Stimulated activated naive CD8-positive, alpha-beta T cell treated with anti-CD3 and anti-CD28 coated beads, Interleukin-15, amount 100 ng/mL, for 72 hours (primary cell): ENCODE results near the gene RPP14.
"Not testable (repeated sequence)": the region's sequence is repeated elsewhere in the genome, so short reads cannot be mapped to it uniquely, and the experiment has no call there.

ENCODE experiments used
- ATAC-seq: fragments of 150-1000 bp; cut with Tn5 transposase; 2 replicates; pipeline ENCODE4 v1.10.0; 2021; ENCODE audit warnings: mild to moderate bottlenecking, moderate library complexity
- DNase-seq, 2 donors: peaks; one replicate each; pipeline ENCODE4 v3.0.0; 2021 to 2022
- H3K27ac Mint-ChIP-seq, 2 donors: one replicate each; pipeline ENCODE4 v1.8.0; 2022; ENCODE audit warnings: mild to moderate bottlenecking in 2 of 2, mixed read lengths in 2 of 2, moderate library complexity in 2 of 2
- H3K27me3 Mint-ChIP-seq: one replicate; pipeline ENCODE4 v1.8.0; 2022; ENCODE audit warnings: mixed read lengths
- H3K4me1 Mint-ChIP-seq: one replicate; pipeline ENCODE4 v1.8.0; 2022; ENCODE audit warnings: mild to moderate bottlenecking, mixed read lengths
- H3K4me3 Mint-ChIP-seq, 2 donors: one replicate each; pipeline ENCODE4 v1.8.0; 2022; ENCODE audit warnings: mild to moderate bottlenecking in 2 of 2, mixed read lengths in 2 of 2, moderate library complexity in 1 of 2
- H3K9me3 Mint-ChIP-seq, 2 donors: one replicate each; pipeline ENCODE4 v1.8.0; 2022; ENCODE audit warnings: mixed read lengths in 2 of 2

Gene RPP14

DNA sequence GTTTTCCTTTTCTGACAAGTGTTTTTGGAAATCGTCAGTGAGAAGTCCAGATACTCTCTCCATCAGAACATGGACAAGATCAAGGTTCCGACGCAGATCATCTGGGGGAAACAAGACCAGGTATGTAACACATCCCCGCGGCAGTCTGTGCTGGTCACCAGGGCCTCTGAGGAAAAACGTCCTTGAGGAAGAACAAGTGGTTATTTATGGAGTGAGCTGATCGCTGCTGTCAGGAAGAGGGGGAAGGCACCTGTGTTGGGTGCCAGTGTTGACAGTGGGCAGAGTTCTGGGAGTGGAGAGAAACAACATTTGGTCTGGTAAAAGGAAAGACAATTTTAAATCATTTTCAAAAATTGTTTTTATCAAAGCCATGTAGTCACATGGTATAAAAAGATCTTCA lies 20.7 kb upstream of the RPP14 start:
- ATAC-seq (no peak), DNase-seq (no peak)
- no peaks in the 10 kb centered on the region for H3K9me3 Mint-ChIP-seq
- no peaks in the 10 kb centered on the region for H3K27me3 Mint-ChIP-seq
- H3K4me3 Mint-ChIP-seq: no peak overlapping the region
- H3K27ac Mint-ChIP-seq: no peak overlapping the region
- no peaks in the 10 kb centered on the region for H3K4me1 Mint-ChIP-seq

DNA sequence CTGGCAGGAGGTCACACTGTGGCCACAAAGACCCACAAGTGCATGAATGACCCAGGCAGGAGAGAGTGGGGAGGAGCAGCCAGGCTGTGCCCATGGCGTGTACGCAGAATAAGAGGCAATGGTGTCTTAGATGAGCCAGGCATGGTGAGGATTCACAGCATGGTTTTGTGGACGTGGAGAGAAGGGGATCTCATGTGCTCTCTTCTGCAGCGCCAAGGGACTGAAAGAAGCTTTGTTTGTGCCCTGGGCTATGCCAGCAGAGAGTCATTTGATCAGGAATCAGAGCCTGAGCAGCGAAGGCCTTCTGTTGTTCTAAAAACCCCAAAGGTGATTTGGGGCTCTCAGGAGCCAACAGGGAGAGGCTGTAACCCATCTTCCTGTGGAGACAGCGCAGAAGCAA lies 18.7 kb upstream of the RPP14 start:
- H3K9me3 Mint-ChIP-seq: no peaks in the 10 kb centered on the region
- H3K4me3 Mint-ChIP-seq: no peak overlapping the region
- no peak overlapping the region for H3K27ac Mint-ChIP-seq
- ATAC-seq: no peak
- H3K27me3 Mint-ChIP-seq: no peaks in the 10 kb centered on the region
- no peak for DNase-seq
- H3K4me1 Mint-ChIP-seq: no peaks in the 10 kb centered on the region

DNA sequence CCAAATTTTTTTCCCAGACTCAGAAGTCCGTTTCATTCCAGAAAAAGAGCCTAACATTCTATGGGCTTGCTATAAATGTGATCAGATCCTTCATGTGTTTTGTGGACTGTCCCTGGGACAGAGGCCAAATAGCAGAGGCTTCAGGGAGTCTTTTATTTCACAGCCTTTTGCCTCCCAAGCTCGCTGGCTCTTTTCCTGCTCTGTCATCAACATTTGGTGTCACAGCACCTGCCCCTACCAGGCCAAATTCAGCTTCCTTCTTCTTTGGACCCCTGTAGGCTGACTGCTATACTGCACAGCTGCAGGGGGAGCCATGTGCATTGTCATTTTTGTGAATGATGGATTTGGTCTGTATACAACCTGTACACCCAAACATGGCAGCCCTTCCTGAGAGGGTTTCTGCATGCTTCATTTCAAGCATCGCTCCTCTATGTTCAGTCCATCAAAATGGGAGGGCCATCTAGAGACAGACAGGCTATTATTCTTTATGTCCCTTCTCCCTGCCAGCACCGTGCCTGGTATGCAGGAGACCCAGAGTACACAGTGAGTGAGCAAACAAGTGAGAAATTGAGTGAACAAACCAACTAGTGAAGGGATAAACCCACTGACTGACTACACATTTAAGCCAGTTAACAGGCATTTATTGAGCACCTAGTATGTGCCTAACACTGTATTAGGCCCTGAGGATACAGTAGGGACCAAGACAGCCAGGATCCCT lies 17.9 kb upstream of the RPP14 start:
- Mint-ChIP-seq H3K27ac (peak overlapping the region in 1 of 2 donors; percentile 43), H3K9me3 (no peaks in the 10 kb centered on the region), H3K4me3 (no peak overlapping the region), H3K27me3 (no peaks in the 10 kb centered on the region), H3K4me1 (no peaks in the 10 kb centered on the region)
- no peak for DNase-seq
- ATAC-seq: no peak

DNA sequence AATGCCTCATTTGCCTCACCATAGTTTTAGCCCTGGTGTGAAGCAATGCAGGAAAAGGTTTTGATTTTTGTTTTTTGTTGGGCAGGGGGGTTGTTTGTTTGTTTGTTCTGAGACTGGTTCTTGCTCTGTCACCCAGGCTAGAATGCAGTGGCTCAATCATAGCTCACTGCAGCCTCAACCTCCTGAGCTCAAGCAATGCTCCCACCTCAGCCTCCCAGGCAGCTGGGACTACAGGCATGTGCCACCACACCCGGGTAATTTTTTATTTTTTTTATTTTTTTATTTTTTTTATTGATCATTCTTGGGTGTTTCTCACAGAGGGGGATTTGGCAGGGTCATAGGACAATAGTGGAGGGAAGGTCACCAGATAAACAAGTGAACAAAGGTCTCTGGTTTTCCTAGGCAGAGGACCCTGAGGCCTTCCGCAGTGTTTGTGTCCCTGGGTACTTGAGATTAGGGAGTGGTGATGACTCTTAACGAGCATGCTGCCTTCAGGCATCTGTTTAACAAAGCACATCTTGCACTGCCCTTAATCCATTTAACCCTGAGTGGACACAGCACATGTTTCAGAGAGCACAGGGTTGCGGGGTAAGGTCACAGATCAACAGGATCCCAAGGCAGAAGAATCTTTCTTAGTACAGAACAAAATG lies 17.0 kb upstream of the RPP14 start:
- not testable (repeated sequence) for H3K27me3 Mint-ChIP-seq, H3K27ac Mint-ChIP-seq, H3K4me3 Mint-ChIP-seq, H3K9me3 Mint-ChIP-seq, ATAC-seq, H3K4me1 Mint-ChIP-seq, DNase-seq

DNA sequence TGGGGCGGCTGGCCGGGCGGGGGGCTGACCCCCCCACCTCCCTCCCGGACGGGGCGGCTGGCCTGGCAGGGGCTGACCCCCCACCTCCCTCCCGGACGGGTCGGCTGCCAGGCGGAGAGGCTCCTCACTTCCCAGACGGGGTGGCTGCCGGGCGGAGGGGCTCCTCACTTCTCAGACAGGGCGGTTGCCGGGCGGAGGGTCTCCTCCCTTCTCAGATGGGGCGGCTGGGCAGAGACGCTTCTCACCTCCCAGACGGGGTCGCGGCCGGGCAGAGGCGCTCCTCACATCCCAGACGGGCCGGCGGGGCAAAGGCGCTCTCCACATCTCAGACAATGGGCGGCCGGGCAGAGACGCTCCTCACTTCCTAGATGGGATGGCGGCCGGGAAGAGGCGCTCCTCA lies 15.6 kb upstream of the RPP14 start:
- ATAC-seq, H3K27me3 Mint-ChIP-seq, H3K27ac Mint-ChIP-seq, H3K4me3 Mint-ChIP-seq, H3K4me1 Mint-ChIP-seq, DNase-seq, H3K9me3 Mint-ChIP-seq: not testable (repeated sequence)

DNA sequence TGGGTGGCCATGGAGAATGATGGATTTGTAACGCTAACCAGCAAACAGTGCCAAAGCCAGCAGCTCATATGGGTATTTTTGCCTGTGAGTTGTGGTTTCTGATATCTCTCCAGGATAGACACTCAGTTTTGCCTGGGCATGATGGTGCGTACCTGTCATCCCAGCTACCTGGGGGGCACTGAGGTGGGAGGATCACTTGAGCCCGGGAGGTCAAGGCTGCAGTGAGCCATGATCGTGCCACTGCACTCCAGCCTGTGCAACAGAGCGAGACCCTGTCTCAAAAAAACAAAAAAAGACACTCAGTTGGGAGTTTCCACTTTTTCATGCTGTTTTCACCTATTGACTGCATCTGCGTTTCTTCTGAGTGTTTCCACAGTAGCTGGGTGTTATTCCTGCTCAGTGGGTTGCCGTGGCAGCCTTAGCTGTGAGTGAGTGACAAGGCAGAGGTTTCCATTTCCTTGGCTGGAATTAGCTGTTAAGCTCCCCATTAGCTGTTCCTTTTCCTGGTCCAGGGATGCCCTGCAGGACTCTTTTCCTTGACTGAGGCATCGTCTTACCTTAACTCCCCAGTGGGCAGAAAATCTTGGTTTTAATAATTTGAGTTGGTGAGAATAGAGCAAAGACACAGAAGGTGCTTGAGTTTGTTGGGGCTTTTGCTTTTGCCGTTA lies 14.2 kb upstream of the RPP14 start:
- Mint-ChIP-seq H3K27ac (no peak overlapping the region), H3K27me3 (no peaks in the 10 kb centered on the region)

DNA sequence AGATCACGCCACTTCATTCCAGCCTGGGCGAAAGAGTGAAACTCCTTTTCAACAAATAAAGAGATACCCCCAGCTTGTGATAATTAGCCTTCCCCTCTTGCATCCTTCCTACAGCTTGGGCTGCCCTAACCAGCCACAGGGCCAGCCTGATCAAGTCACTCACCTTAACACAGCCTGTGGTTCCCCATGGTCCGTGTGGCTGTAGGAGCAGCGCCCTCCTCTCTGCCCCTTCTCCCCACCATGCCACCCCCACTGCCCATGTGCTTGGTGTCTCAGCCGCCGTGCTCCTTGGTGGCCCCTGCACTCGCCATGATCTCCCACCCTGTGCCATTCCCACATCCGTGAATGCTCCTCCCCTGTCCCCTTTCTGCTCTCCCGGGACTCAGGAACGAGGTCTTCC lies 13.2 kb upstream of the RPP14 start:
- Mint-ChIP-seq H3K9me3 (no peaks in the 10 kb centered on the region), H3K27me3 (peaks cover under 1% of the 10 kb centered on the region), H3K4me1 (no peaks in the 10 kb centered on the region), H3K4me3 (no peak overlapping the region), H3K27ac (no peak overlapping the region)
- ATAC-seq (no peak), DNase-seq (no peak)

More for the DNA sequence above, 14.2 kb upstream of the RPP14 start:
- Mint-ChIP-seq H3K4me1 (no peaks in the 10 kb centered on the region), H3K9me3 (no peaks in the 10 kb centered on the region), H3K4me3 (no peak overlapping the region)
- no peak for ATAC-seq
- no peak for DNase-seq

DNA sequence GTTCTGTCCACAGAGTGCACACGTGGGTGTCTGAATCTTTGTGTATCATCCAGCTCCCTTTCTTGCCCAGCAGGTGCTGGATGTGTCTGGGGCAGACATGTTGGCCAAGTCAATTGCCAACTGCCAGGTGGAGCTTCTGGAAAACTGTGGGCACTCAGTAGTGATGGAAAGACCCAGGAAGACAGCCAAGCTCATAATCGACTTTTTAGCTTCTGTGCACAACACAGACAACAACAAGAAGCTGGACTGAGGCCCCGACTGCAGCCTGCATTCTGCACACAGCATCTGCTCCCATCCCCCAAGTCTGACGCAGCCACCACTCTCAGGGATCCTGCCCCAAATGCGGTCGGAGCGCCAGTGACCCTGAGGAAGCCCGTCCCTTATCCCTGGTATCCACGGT lies 12.5 kb upstream of the RPP14 start:
- Mint-ChIP-seq H3K9me3 (no peaks in the 10 kb centered on the region), H3K4me1 (no peaks in the 10 kb centered on the region), H3K27ac (no peak overlapping the region), H3K27me3 (peaks cover 7% of the 10 kb centered on the region), H3K4me3 (no peak overlapping the region)
- DNase-seq (no peak), ATAC-seq (no peak)

DNA sequence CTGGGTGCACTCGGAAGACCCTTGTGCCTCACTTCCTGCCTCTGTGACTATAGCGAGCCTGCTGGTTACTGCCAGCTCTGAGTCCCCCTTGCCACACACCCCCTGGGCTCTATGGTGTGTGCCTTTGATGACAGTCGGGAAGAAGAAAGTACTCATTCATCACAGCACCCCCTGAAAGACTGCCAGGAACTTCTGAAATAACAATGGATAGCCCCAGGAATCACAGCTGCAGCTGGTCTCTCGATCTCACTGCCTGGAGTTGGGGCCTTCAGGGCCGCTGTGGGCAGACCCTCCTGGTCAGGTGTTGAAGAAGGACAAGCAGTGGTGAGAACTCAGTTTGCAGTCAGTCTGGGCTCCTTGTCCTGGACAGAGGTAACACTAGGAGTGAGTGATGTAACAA lies 9.8 kb upstream of the RPP14 start:
- ATAC-seq: no peak
- Mint-ChIP-seq H3K27me3 (peaks cover 28% of the 10 kb centered on the region), H3K27ac (no peak overlapping the region), H3K9me3 (peaks cover 0 to 2% of the 10 kb centered on the region in 2 donors), H3K4me3 (no peak overlapping the region), H3K4me1 (no peaks in the 10 kb centered on the region)
- no peak for DNase-seq

DNA sequence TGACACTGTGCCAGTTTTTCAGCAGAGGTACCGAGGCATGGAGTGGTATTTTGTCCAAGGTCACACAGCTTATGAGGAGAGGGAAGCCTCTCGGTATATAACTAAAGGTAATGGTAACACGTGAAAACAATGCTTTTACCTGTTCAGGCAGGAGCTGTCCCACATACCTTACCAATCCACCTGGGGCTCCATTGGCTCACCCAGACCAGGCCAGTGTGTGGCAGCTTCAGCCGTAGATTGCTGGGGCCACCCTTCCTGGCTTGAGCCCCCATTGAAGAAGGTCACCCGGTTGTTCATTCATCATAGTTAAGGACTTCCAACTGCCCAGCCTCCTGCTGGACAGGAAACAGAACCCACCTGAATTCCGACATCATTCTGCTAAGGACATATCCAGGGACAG lies 9.2 kb upstream of the RPP14 start:
- Mint-ChIP-seq H3K27me3 (peaks cover 34% of the 10 kb centered on the region), H3K27ac (no peak overlapping the region), H3K4me1 (no peaks in the 10 kb centered on the region), H3K4me3 (no peak overlapping the region), H3K9me3 (peaks cover 0 to 7% of the 10 kb centered on the region in 2 donors)
- no peak for DNase-seq
- no peak for ATAC-seq

DNA sequence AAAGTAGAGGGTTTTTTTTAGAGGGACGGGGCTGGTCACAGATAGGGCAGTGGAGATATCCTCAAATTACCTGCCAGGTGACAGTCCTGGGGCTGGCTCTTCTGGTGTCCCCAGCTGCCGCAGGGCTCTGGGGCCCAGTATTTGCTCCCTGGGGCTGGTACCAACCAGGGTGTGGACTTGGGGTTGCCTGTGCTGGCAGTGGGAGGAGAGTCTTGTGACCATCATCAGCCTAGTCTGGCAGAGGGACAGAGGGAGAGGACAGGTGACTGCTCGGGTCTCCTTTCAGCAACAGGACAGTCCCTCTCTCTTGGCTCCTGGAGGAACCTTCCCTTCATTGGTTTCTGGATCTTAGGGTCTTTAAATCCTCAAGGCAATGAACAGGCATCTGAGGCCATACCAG lies 7.9 kb upstream of the RPP14 start:
- no peak overlapping the region for H3K27ac Mint-ChIP-seq
- no peak for ATAC-seq

DNA sequence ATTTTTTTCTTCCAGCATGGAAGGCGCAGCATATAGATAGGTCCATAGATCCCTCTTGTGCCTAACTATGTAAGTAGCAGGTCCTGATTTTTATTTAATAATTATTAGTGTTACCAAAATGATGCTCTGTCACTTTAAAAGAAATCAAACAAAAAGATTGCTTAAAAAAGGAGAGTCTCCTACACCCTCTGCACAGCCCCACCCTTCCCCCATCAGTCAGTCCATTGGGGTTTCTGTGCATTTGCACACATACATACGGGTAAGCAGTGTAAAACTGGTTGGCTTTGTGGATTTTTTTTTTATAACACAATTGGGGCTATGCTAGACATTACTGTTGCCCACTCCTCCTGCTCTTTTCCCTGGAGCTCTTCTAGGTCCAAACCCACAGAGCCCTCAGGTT lies 7.0 kb upstream of the RPP14 start:
- ATAC-seq (no peak), DNase-seq (no peak)
- Mint-ChIP-seq H3K4me1 (no peaks in the 10 kb centered on the region), H3K27me3 (peaks cover 44% of the 10 kb centered on the region), H3K27ac (no peak overlapping the region), H3K9me3 (peaks cover 0 to 7% of the 10 kb centered on the region in 2 donors), H3K4me3 (no peak overlapping the region)

More for the DNA sequence above, 7.9 kb upstream of the RPP14 start:
- H3K4me1 Mint-ChIP-seq: no peaks in the 10 kb centered on the region
- DNase-seq: no peak
- peaks cover 0 to 7% of the 10 kb centered on the region in 2 donors for H3K9me3 Mint-ChIP-seq
- peaks cover 44% of the 10 kb centered on the region for H3K27me3 Mint-ChIP-seq
- H3K4me3 Mint-ChIP-seq: no peak overlapping the region

DNA sequence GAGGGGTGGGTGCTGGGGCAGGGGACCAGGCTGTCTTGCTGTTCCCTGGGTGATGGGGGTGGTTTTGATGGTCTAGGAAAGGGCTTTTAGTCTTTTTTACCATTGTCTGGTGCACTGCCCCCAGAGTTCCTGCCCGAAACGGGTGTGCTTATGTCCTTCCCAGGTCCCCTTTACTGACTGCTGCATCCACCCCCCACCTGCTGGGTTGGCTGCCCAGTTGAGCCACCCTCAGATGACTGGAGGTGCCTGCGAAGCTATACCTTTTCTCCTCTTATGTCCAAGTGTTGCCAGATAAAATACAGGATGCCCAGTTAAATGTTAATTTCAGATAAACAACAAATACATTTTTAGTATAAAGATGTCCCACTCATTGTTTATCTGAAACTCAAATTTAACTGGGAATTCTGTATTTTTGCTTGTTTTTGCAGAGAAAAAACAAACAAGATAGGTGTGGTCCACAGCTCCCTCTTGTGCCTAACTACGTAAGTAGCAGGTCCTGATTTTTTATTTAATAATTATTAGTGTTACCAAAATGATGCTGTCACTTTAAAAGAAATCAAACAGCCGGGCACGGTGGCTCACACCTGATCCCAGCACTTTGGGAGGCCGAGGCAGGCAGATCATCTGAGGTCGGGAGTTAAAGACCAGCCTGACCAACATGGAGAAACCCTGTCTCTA lies 6.1 kb upstream of the RPP14 start:
- peaks cover 44% of the 10 kb centered on the region for H3K27me3 Mint-ChIP-seq

DNA sequence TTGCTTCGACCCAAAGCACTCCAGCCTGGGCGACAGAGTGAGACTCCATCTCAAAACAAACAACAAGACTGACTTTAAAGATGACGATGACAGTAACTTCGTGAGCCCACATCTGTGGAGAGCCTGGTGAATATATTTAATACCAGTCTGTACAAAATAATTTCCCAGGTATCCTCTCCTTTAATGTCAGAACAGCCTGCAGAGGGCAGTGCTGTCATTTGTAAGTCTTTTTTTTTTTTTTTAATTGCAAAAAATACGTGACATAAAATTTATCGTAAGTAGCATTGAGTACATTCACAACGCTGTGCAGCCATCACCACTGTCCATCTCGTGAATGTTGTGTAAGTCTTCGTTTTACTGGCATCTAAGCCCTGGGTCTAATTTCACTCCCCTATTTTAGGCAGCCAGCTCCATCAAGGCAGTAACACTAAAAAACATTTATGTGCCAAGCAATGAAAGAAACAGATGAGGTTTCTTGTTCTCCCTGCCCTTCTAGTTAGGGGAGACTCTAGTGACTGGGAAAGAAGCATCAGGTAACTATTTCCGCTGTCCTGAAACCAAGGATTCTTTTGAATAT lies 1.7 kb downstream of the RPP14 start:
- ATAC-seq (no peak), DNase-seq (peak; percentile 22 to 42)
- no peaks in the 10 kb centered on the region for H3K9me3 Mint-ChIP-seq
- H3K4me3 Mint-ChIP-seq: peak overlapping the region; percentile 91 to 93
- peaks cover 2% of the 10 kb centered on the region for H3K27me3 Mint-ChIP-seq
- peak overlapping the region; percentile 10 to 61 for H3K27ac Mint-ChIP-seq
- H3K4me1 Mint-ChIP-seq: peaks cover 32% of the 10 kb centered on the region

More for the DNA sequence above, 6.1 kb upstream of the RPP14 start:
- Mint-ChIP-seq H3K4me3 (no peak overlapping the region), H3K4me1 (no peaks in the 10 kb centered on the region), H3K9me3 (peaks cover 0 to 7% of the 10 kb centered on the region in 2 donors), H3K27ac (no peak overlapping the region)
- DNase-seq: no peak
- ATAC-seq: no peak

DNA sequence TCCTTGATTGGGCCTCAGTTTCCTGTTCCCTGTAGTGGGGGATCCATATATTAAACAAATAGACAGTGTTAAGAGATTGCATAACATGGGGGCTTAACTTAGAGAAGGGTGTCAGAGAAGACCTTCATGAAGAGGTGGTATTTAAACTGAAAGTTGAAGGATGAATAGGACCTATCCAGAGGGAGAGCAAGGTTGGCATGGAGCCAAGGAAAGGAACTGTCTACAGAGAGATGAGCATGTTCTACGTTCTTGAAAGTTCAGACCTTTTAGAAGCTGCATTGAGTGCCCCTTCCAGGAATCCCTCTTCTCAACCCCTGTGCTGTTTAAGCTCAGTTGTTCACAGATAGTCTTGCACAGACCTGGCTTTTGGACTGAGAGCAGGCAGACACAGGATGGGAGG lies 2.7 kb downstream of the RPP14 start:
- Mint-ChIP-seq H3K4me3 (no peak overlapping the region), H3K4me1 (peaks cover 36% of the 10 kb centered on the region), H3K9me3 (no peaks in the 10 kb centered on the region), H3K27me3 (no peaks in the 10 kb centered on the region), H3K27ac (peak overlapping the region in 1 of 2 donors; percentile 57)
- ATAC-seq: no peak
- DNase-seq: no peak
